ENCODE data around the gene BCHE. TPM values are rescaled to one million over a fixed set of nuclear protein-coding genes. Genes with fewer than 3 reads are reported as not detected.

The BCHE gene
- total and polyA plus RNA-seq, 4 donors = 1.7 to 47.8 (median 4.3) TPM

DNA sequence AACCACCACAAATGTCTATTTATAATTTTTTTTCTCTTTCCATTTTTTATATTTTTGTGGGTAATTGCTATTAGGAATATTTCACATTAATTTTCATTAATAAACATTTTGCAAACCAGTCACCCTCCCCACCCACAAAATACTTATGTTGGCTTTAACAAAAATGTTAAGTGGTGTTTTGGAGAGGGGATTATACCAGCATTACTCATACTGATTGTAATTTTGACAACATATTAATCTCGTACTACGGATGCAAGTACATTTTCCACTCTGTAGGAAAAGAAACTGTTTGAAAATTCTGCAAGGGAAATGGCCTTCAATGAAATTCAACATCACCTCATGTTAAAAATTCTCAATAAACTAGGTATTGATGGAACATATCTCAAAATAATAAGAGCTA lies 58.3 kb downstream of the BCHE start:
- Histone ChIP-seq H3K9me3 (ENCODE audit: control insufficient read depth in 4 of 4, insufficient read depth in 3 of 4, low read length in 3 of 4) (no peaks in the 10 kb centered on the region), H3K4me1 (ENCODE audit: control insufficient read depth in 5 of 5, insufficient read depth in 5 of 5, low read length in 5 of 5) (no peaks in the 10 kb centered on the region), H3K36me3 (ENCODE audit: control insufficient read depth in 4 of 4, insufficient read depth in 4 of 4, low read length in 4 of 4) (no peaks in the 10 kb centered on the region), H3K4me3 (no peak overlapping the region), H3K9ac (ENCODE audit: insufficient read depth in 1 of 2, low read length in 2 of 2) (no peak overlapping the region), H3K27me3 (ENCODE audit: control insufficient read depth in 3 of 3, insufficient read depth in 3 of 3, low read length in 2 of 3) (no peaks in the 10 kb centered on the region), H3K27ac (ENCODE audit: low read depth in 1 of 2, low read length in 1 of 2) (no peak overlapping the region)
- ATAC-seq (ENCODE audit: insufficient read depth, low FRiP score) (no peak), DNase-seq (no peak)
- TF ChIP-seq, protein P1, sequence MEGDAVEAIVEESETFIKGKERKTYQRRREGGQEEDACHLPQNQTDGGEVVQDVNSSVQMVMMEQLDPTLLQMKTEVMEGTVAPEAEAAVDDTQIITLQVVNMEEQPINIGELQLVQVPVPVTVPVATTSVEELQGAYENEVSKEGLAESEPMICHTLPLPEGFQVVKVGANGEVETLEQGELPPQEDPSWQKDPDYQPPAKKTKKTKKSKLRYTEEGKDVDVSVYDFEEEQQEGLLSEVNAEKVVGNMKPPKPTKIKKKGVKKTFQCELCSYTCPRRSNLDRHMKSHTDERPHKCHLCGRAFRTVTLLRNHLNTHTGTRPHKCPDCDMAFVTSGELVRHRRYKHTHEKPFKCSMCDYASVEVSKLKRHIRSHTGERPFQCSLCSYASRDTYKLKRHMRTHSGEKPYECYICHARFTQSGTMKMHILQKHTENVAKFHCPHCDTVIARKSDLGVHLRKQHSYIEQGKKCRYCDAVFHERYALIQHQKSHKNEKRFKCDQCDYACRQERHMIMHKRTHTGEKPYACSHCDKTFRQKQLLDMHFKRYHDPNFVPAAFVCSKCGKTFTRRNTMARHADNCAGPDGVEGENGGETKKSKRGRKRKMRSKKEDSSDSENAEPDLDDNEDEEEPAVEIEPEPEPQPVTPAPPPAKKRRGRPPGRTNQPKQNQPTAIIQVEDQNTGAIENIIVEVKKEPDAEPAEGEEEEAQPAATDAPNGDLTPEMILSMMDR (IDR thresholded peaks at IDR 0.05; ENCODE audit: control extremely low read depth, extremely low read depth) = no peak
- 69 to 81% methylated on average over 2 of the region's 2 CpGs for WGBS, 2 donors

DNA sequence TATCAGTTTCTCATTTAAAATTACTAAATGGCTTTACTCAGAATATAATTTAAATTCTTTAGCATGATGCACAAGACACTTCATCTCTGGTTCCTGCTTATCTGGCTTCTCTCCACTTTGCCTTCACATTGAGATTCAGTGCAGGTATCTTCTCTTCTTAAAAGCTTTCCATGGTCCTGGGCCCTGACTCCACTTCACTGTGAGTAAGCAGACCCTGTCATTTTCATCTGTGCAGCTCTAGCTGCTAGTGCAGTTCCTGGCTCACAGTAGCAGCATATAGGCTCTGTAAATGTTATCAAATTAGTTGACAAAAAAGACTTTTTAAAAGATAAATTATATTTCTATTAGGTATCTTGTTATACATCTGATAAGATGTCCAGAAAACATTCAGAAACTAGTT lies 58.8 kb downstream of the BCHE start:
- Histone ChIP-seq H3K27me3 (ENCODE audit: control insufficient read depth in 3 of 3, insufficient read depth in 3 of 3, low read length in 2 of 3) (no peaks in the 10 kb centered on the region), H3K9me3 (ENCODE audit: control insufficient read depth in 4 of 4, insufficient read depth in 3 of 4, low read length in 3 of 4) (no peaks in the 10 kb centered on the region), H3K4me3 (no peak overlapping the region), H3K9ac (ENCODE audit: insufficient read depth in 1 of 2, low read length in 2 of 2) (no peak overlapping the region), H3K4me1 (ENCODE audit: control insufficient read depth in 5 of 5, insufficient read depth in 5 of 5, low read length in 5 of 5) (no peaks in the 10 kb centered on the region), H3K27ac (ENCODE audit: low read depth in 1 of 2, low read length in 1 of 2) (no peak overlapping the region), H3K36me3 (ENCODE audit: control insufficient read depth in 4 of 4, insufficient read depth in 4 of 4, low read length in 4 of 4) (no peaks in the 10 kb centered on the region)
- DNase-seq = no peak
- no peak for ATAC-seq (ENCODE audit: insufficient read depth, low FRiP score)
- TF ChIP-seq, protein P1 (IDR thresholded peaks at IDR 0.05; ENCODE audit: control extremely low read depth, extremely low read depth) = no peak

DNA sequence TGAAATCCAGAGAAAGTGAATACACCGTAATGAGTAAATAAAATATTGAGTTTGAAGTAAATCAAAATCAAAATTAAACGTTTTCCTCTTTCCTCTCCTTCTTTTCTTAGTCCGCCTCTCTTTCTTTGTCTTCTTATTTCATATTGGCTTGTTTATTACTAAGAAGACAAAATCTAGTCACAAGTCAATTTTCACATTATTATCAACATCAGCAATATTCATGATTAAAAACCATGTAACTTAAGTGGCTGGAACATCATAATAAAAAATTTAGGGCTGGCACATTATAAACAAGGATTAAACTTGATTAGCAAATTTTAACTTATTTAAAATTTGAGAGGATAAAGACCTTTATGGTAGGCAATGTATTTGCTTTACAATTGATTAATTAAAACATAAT lies 61.4 kb downstream of the BCHE start:
- ATAC-seq (ENCODE audit: insufficient read depth, low FRiP score) (no peak), DNase-seq (no peak)
- WGBS, 2 donors = 65 to 88% methylated on average over 3 of the region's 3 CpGs
- no peak overlapping the region for H3K4me3 ChIP-seq
- TF ChIP-seq, protein P1 (IDR thresholded peaks at IDR 0.05; ENCODE audit: control extremely low read depth, extremely low read depth) = no peak
- H3K9me3 ChIP-seq (ENCODE audit: control insufficient read depth in 4 of 4, insufficient read depth in 3 of 4, low read length in 3 of 4) = no peaks in the 10 kb centered on the region
- no peaks in the 10 kb centered on the region for H3K4me1 ChIP-seq (ENCODE audit: control insufficient read depth in 5 of 5, insufficient read depth in 5 of 5, low read length in 5 of 5)
- peaks cover 0 to 3% (median 0%) of the 10 kb centered on the region in 4 donors for H3K36me3 ChIP-seq (ENCODE audit: control insufficient read depth in 4 of 4, insufficient read depth in 4 of 4, low read length in 4 of 4)
- no peaks in the 10 kb centered on the region for H3K27me3 ChIP-seq (ENCODE audit: control insufficient read depth in 3 of 3, insufficient read depth in 3 of 3, low read length in 2 of 3)
- H3K27ac ChIP-seq (ENCODE audit: low read depth in 1 of 2, low read length in 1 of 2) = no peak overlapping the region
- H3K9ac ChIP-seq (ENCODE audit: insufficient read depth in 1 of 2, low read length in 2 of 2) = no peak overlapping the region

GRCh38 chr3:165770781-165771180 lies 66.4 kb downstream of the BCHE start:
- ATAC-seq (ENCODE audit: insufficient read depth, low FRiP score) = no peak
- Histone ChIP-seq H3K27me3 (ENCODE audit: control insufficient read depth in 3 of 3, insufficient read depth in 3 of 3, low read length in 2 of 3) (no peaks in the 10 kb centered on the region), H3K4me3 (no peak overlapping the region), H3K9me3 (ENCODE audit: control insufficient read depth in 4 of 4, insufficient read depth in 3 of 4, low read length in 3 of 4) (peaks cover 0 to 6% (median 0%) of the 10 kb centered on the region in 4 donors), H3K9ac (ENCODE audit: insufficient read depth in 1 of 2, low read length in 2 of 2) (no peak overlapping the region), H3K4me1 (ENCODE audit: control insufficient read depth in 5 of 5, insufficient read depth in 5 of 5, low read length in 5 of 5) (no peaks in the 10 kb centered on the region), H3K36me3 (ENCODE audit: control insufficient read depth in 4 of 4, insufficient read depth in 4 of 4, low read length in 4 of 4) (peaks cover 0 to 3% (median 0%) of the 10 kb centered on the region in 4 donors), H3K27ac (ENCODE audit: low read depth in 1 of 2, low read length in 1 of 2) (no peak overlapping the region)
- TF ChIP-seq, protein P1 (IDR thresholded peaks at IDR 0.05; ENCODE audit: control extremely low read depth, extremely low read depth) = no peak
- no peak for DNase-seq
- WGBS, 2 donors = 62 to 64% methylated on average over 3 of the region's 3 CpGs
